Endodermal cell (in vitro differentiated cells): Measurements from ENCODE around the gene ANKRD33B. TPM values are rescaled to one million over a fixed set of nuclear protein-coding genes. Genes with fewer than 3 reads are reported as not detected.

Experiments
- DNase-seq: peaks from one replicate; pipeline ENCODE4 v3.0.0-alpha.2; 2017
- H3K27ac ChIP-seq: 2 replicates; pipeline ENCODE4 v1.5.1; 2013; ENCODE audit warnings: mild to moderate bottlenecking, low read depth, low read length, moderate library complexity
- H3K27me3 ChIP-seq: 2 replicates; pipeline ENCODE4 v1.6.1; 2013; ENCODE audit warnings: mild to moderate bottlenecking, low read length, moderate library complexity; ENCODE audit not compliant: insufficient read depth, control insufficient read depth, poor library complexity, severe bottlenecking
- H3K36me3 ChIP-seq: 2 replicates; pipeline ENCODE4 v1.7.0; 2013; ENCODE audit warnings: mild to moderate bottlenecking, low read length, moderate library complexity; ENCODE audit not compliant: control insufficient read depth, insufficient read depth
- H3K4me1 ChIP-seq: one replicate; pipeline ENCODE4 v1.7.0; 2013; ENCODE audit warnings: low read length; ENCODE audit not compliant: control insufficient read depth, insufficient read depth
- H3K4me3 ChIP-seq: 2 replicates; pipeline ENCODE4 v1.5.1; 2013; ENCODE audit warnings: mild to moderate bottlenecking, low read length, moderate library complexity
- H3K9ac ChIP-seq: 2 replicates; pipeline ENCODE4 v1.6.1; 2013; ENCODE audit warnings: mild to moderate bottlenecking, low read length, moderate library complexity; ENCODE audit not compliant: poor library complexity, severe bottlenecking; ENCODE audit errors: extremely low read depth
- H3K9me3 ChIP-seq: 2 replicates; pipeline ENCODE4 v1.6.1; 2013; ENCODE audit warnings: mild to moderate bottlenecking, low read length, moderate library complexity; ENCODE audit not compliant: control insufficient read depth
- H3K27ac Mint-ChIP-seq: 2 replicates; pipeline ENCODE4 v1.8.0; 2020; ENCODE audit warnings: mixed read lengths
- H3K27me3 Mint-ChIP-seq: 2 replicates; pipeline ENCODE4 v1.8.0; 2021; ENCODE audit warnings: mild to moderate bottlenecking, mixed read lengths; ENCODE audit not compliant: insufficient read depth
- H3K36me3 Mint-ChIP-seq: 2 replicates; pipeline ENCODE4 v1.8.0; 2020; ENCODE audit warnings: low read depth, mixed read lengths
- H3K4me1 Mint-ChIP-seq: 2 replicates; pipeline ENCODE4 v1.8.0; 2020; ENCODE audit warnings: mixed read lengths
- H3K4me3 Mint-ChIP-seq: 2 replicates; pipeline ENCODE4 v1.8.0; 2020; ENCODE audit warnings: mild to moderate bottlenecking, moderate library complexity, mixed read lengths
- H3K9me3 Mint-ChIP-seq: 2 replicates; pipeline ENCODE4 v1.8.0; 2020; ENCODE audit warnings: mild to moderate bottlenecking, mixed read lengths
- WGBS, 2 experiments: methylation state at CpG; one replicate each; pipeline versions ENCODE4 v1.1.5 to v1.1.7; 2013; ENCODE audit warnings: missing lambda C conversion rate in 2 of 2, mixed read lengths in 1 of 2; ENCODE audit not compliant: insufficient coverage in 1 of 2, insufficient read length in 1 of 2; 5-methylcytosine and 5-hydroxymethylcytosine counted together
- total RNA-seq, 2 donors: library from RNA; stranded (reverse); fragmentation: NEBNext Ultra II Directional in 1 of 2; extraction: Animal tissue kit (Norgen Biotek cat#: 25700) in 1 of 2; gene quantifications; 2 replicates in 1 of 2; 3 replicates in 1 of 2; pipeline ENCODE4 v1.2.1, GENCODE V29; 2021
- TF ChIP-seq, protein P1 (sequence below): fragments of 200-600 bp; sonication (generic); conservative IDR thresholded peaks from 2 replicates; pipeline ENCODE4 v1.5.0; 2021; ENCODE audit warnings: antibody characterized with exemption, mild to moderate bottlenecking

The ANKRD33B gene
- total RNA-seq, 2 donors from 2014 or later: 21.9 to 37.2 TPM

- no peak overlapping the region for H3K4me3 Mint-ChIP-seq
- TF ChIP-seq, protein P1, sequence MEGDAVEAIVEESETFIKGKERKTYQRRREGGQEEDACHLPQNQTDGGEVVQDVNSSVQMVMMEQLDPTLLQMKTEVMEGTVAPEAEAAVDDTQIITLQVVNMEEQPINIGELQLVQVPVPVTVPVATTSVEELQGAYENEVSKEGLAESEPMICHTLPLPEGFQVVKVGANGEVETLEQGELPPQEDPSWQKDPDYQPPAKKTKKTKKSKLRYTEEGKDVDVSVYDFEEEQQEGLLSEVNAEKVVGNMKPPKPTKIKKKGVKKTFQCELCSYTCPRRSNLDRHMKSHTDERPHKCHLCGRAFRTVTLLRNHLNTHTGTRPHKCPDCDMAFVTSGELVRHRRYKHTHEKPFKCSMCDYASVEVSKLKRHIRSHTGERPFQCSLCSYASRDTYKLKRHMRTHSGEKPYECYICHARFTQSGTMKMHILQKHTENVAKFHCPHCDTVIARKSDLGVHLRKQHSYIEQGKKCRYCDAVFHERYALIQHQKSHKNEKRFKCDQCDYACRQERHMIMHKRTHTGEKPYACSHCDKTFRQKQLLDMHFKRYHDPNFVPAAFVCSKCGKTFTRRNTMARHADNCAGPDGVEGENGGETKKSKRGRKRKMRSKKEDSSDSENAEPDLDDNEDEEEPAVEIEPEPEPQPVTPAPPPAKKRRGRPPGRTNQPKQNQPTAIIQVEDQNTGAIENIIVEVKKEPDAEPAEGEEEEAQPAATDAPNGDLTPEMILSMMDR: no peak
- H3K36me3 Mint-ChIP-seq: no peaks in the 10 kb centered on the region
- DNase-seq: no peak
- no peak overlapping the region for H3K9ac ChIP-seq
- H3K27ac Mint-ChIP-seq: no peak overlapping the region
- peaks cover 7% of the 10 kb centered on the region for H3K27me3 ChIP-seq
- H3K4me1 Mint-ChIP-seq: peaks cover 31% of the 10 kb centered on the region
- H3K4me1 ChIP-seq: peaks cover 6% of the 10 kb centered on the region
- H3K4me3 ChIP-seq: no peak overlapping the region
- WGBS, 2 experiments: 94 to 95% methylated on average over 16 to 19 of the region's 19 CpGs
- H3K9me3 Mint-ChIP-seq: no peaks in the 10 kb centered on the region
- peaks cover 24% of the 10 kb centered on the region for H3K27me3 Mint-ChIP-seq
- H3K9me3 ChIP-seq: no peaks in the 10 kb centered on the region
- no peak overlapping the region for H3K27ac ChIP-seq
- no peaks in the 10 kb centered on the region for H3K36me3 ChIP-seq
Measured at GRCh38 chr5:10538789-10539686, 24.8 kb upstream of the ANKRD33B start.

DNA sequence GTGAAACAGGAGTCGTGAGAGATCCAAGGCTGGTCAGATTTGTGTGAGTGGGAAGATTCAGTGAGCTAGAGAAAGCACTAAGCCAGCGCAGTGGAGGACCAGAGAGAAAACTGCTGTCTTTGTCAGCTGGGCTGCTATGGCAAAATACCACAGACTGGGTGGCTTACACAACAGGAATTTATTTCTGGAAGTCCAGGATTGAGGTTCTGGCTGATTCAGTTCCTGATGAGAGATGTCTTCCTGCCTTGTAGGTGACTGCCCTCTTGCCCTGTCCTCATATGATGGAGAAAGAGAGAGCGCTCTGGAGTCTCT is 24.2 kb upstream of the ANKRD33B start:
- Mint-ChIP-seq H3K36me3 (no peaks in the 10 kb centered on the region), H3K27ac (no peak overlapping the region)

GRCh38 chr5:10540036-10540544 is 23.8 kb upstream of the ANKRD33B start:
- Mint-ChIP-seq H3K4me1 (peaks cover 24% of the 10 kb centered on the region), H3K4me3 (no peak overlapping the region), H3K27me3 (peaks cover 17% of the 10 kb centered on the region), H3K27ac (no peak overlapping the region), H3K36me3 (no peaks in the 10 kb centered on the region), H3K9me3 (no peaks in the 10 kb centered on the region)
- no peak overlapping the region for H3K4me3 ChIP-seq
- no peak overlapping the region for H3K27ac ChIP-seq
- no peaks in the 10 kb centered on the region for H3K36me3 ChIP-seq
- no peak for DNase-seq
- H3K4me1 ChIP-seq: peaks cover 6% of the 10 kb centered on the region
- H3K27me3 ChIP-seq: peaks cover 7% of the 10 kb centered on the region
- WGBS, 2 experiments: 95 to 96% methylated on average over 6 to 11 of the region's 11 CpGs
- H3K9ac ChIP-seq: no peak overlapping the region
- TF ChIP-seq, protein P1: no peak
- H3K9me3 ChIP-seq: no peaks in the 10 kb centered on the region

More for the DNA sequence above, 24.2 kb upstream of the ANKRD33B start:
- H3K27ac ChIP-seq: no peak overlapping the region
- TF ChIP-seq, protein P1: no peak
- peaks cover 7% of the 10 kb centered on the region for H3K27me3 ChIP-seq
- H3K4me3 Mint-ChIP-seq: no peak overlapping the region
- peaks cover 6% of the 10 kb centered on the region for H3K4me1 ChIP-seq
- H3K9me3 ChIP-seq: no peaks in the 10 kb centered on the region
- 85 to 94% methylated on average over 2 to 3 of the region's 3 CpGs for WGBS, 2 experiments
- no peak overlapping the region for H3K4me3 ChIP-seq
- peaks cover 20% of the 10 kb centered on the region for H3K27me3 Mint-ChIP-seq
- H3K36me3 ChIP-seq: no peaks in the 10 kb centered on the region
- H3K9ac ChIP-seq: no peak overlapping the region
- H3K9me3 Mint-ChIP-seq: no peaks in the 10 kb centered on the region
- DNase-seq: no peak
- peaks cover 27% of the 10 kb centered on the region for H3K4me1 Mint-ChIP-seq
